Amygdala (tissue), 56 donors: Measurements from ENCODE around the gene RRP15.
A peak's percentile ranks its signal among the peaks of the same experiment; 100 is the strongest.

ENCODE experiments used
- DNase-seq, 56 donors: peaks; one replicate each; lab custom pipeline; 2025; lab: John Stamatoyannopoulos, UW

RRP15 gene

GRCh38 chr1:218357211-218357892 lies 72.3 kb downstream of the RRP15 start:
- DNase-seq: no peak

GRCh38 chr1:218357893-218358232 lies 72.8 kb downstream of the RRP15 start:
- DNase-seq: no peak

GRCh38 chr1:218361298-218362065 lies 76.4 kb downstream of the RRP15 start:
- DNase-seq: no peak

GRCh38 chr1:218362418-218363076 lies 77.5 kb downstream of the RRP15 start:
- DNase-seq: no peak

- no peak for DNase-seq
Observed at GRCh38 chr1:218363141-218363540, 78.0 kb downstream of the RRP15 start.

- no peak for DNase-seq
Observed at GRCh38 chr1:218364028-218364710, 79.1 kb downstream of the RRP15 start.

- peak in 12 of 56 donors; percentile 7 to 47 (median 22) for DNase-seq
Observed at GRCh38 chr1:218365226-218365999, 80.3 kb downstream of the RRP15 start.

GRCh38 chr1:218366322-218367052 lies 81.4 kb downstream of the RRP15 start:
- DNase-seq: no peak

GRCh38 chr1:218367118-218367517 lies 82.0 kb downstream of the RRP15 start:
- DNase-seq: no peak

GRCh38 chr1:218368686-218369085 lies 83.6 kb downstream of the RRP15 start:
- DNase-seq: no peak

GRCh38 chr1:218369688-218370511 lies 84.8 kb downstream of the RRP15 start:
- no peak for DNase-seq

- DNase-seq: peak in 24 of 56 donors; percentile 12 to 72 (median 35)
Observed at GRCh38 chr1:218371927-218372672, 87.0 kb downstream of the RRP15 start.

- no peak for DNase-seq
Observed at GRCh38 chr1:218374401-218375353, 89.6 kb downstream of the RRP15 start.

- DNase-seq: no peak
Observed at GRCh38 chr1:218376722-218377121, 91.6 kb downstream of the RRP15 start.

GRCh38 chr1:218377143-218377660 lies 92.1 kb downstream of the RRP15 start:
- no peak for DNase-seq
